Activated CD4-positive, alpha-beta T cell treated with anti-CD3 and anti-CD28 coated beads for 1 hour (primary cell): ENCODE measurements around the gene FGF23.
"Not testable (repeated sequence)": the region's sequence is repeated elsewhere in the genome, so short reads cannot be mapped to it uniquely, and the experiment has no call there.

Experiments
- DNase-seq: peaks from one replicate; pipeline ENCODE4 v3.0.0-alpha.2; 2020

The FGF23 gene

DNA sequence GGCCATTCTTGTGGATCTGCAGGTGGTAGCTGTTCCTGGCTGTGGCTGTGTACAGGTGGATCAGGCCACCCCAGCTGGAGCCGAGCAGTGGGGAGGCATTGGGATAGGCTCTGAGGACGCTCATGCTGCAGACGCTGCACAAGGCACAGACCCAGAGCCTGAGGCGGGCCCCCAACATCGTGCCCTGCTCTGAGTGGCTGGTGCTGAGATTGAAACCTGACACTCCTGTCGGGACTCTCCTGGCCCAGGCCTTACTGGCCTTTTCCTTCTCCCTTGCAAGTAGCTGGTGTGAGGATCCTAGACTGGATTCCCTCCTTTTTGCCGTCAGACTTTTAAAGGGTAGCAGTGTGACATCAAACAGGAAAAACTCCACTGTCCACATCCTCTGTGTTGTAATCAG, at the start of gene FGF23:
TSS of gene FGF23 (minus strand) at position 308 of the 400 bp plus-strand sequence. CDS start at position 178, 130 bp downstream.
- no peak for DNase-seq

DNA sequence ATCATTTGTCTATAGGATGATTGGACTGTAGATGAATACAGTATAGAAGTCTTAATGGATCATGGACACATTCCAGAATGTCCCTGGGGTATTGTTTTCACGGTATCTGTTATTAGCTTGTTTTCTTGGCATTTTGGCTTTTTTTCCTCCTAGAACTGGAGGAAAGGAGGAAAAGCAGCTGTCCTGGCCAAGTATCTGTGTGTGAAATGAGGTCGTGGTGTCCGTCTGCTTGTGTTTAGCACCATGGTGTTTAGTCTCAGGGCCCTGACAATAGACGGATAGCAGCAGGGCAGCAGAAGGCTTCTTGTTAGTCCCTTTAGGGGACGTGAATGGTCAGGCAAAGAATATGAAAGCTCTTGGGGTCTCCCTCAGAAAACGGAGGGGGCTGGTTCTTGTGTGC, 44.9 kb upstream of the FGF23 start:
- DNase-seq = no peak

GRCh38 chr12:4423528-4424195, 44.1 kb upstream of the FGF23 start:
- no peak for DNase-seq

- DNase-seq = no peak
These were observed 43.5 kb upstream of the FGF23 start for GRCh38 chr12:4422985-4423384.

- DNase-seq = no peak
These were observed 42.1 kb upstream of the FGF23 start for GRCh38 chr12:4421590-4422031.

GRCh38 chr12:4420138-4420670, 40.7 kb upstream of the FGF23 start:
- DNase-seq = no peak

DNA sequence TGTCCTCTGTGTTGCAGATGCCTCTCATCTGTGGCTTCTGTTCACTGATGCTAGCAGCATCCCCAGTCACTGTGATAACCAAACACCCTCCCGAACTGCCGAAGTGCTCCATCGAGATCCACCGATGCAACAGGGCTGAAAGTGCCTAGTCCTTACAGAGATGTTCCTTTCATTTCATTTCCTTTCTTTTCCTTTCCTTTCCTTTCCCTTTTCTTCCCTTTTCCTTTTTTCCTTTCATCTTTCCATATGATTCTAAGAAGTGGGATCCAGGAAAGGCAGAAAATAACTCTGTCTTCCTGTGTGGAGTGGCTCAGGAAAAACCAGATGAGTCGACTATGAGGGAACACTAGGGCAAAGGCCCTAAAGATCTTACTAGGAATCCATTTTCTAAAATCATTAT, 39.4 kb upstream of the FGF23 start:
- DNase-seq = no peak

DNA sequence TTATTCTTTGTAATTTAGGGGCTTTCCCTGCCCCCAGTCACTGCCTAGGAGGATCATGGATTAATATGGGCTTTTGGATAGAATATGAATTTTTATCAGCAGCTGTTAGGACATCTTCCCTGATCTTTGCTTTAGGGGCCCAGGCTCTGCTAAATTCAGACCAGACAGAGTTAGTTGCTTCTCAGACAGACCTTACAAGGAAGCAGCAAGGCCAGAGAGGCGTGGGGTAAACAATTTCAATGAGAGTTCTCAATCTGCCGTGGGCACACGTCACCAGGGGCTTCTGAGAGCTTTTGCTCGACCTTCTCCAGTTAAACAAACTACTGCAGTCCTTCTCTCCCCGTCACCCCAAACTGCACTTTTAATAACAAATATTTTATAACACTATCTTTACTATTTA, 38.4 kb upstream of the FGF23 start:
- no peak for DNase-seq

DNA sequence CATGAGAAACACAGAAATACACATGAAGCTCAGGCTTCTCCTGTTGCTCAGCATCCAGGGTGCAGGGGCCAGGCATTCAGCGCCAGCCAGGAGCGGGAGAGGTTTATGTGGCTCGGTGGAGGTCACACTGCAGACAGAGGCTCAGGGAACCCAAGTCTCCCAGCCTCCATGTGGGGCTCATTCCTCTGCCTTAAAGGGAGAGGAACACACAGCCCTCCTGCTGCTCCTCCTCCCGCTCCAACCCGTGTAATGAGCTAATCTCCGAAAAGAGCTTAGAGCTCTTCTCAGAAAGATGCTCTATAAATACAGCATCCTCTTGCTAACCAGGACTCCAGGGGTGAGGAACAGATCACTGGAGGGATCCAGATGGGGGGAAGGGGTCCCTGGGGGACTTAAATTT, 37.9 kb upstream of the FGF23 start:
- no peak for DNase-seq

DNA sequence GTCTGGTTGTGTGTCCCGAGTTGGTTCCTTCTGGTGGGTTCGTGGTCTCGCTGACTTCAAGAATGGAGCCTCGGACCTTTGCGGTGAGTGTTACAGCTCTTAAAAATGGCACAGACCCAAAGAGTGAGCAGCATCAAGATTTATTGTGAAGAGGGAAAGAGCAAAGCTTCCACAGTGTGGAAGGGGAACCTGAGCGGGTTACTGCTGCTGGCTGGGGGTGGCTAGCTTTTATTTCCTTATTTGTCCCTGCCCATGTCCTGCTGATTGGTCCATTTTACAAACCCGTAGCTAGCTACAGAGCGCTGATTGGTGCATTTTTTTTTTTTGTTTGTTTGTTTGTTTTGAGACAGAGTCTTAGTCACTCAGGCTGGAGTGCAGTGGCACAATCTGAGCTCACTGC, 36.8 kb upstream of the FGF23 start:
- DNase-seq = no peak

DNA sequence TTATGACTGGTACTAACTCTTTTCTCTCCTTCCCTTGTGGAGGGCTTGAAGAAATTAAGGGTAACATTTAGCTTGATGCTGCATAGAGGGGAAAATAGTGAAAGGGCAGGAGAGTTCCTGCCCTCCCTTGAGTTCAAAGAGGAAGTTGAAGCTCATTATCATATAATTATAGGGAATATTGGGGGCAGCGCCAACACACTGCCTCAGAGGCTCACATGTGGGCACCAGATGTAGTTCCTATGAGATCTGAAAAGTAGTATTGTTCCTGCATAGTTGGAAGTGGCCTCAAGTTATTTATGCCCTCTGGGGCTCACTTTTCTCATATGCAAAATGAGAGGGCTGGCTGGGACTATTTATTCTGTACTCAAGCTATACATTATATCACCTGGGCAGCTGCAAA, 33.0 kb upstream of the FGF23 start:
- DNase-seq = no peak

DNA sequence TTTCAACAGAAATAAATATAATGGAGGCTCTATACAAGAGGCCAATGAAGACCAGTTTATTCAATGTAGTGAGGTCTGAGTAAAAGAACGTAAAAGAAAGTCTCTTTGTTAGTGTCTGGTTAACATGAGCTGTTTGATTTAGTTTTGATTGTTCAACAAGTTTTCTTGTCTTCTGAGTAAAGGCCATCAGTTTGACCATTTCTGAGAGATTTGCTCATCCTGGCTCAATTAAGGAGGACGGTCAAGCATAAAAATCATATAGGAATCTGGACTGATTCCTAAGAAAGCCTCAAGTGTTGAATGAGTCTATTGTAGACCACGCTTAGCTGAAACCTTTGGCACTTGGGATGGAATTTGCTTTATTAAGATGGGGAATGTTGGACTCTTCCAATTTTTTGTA, 32.5 kb upstream of the FGF23 start:
- DNase-seq = no peak

- no peak for DNase-seq
These were observed 27.6 kb upstream of the FGF23 start for GRCh38 chr12:4407136-4407535.

- not testable (repeated sequence) for DNase-seq
These were observed 25.5 kb upstream of the FGF23 start for GRCh38 chr12:4404877-4405637.

GRCh38 chr12:4402996-4403395, 23.5 kb upstream of the FGF23 start:
- DNase-seq = no peak

DNA sequence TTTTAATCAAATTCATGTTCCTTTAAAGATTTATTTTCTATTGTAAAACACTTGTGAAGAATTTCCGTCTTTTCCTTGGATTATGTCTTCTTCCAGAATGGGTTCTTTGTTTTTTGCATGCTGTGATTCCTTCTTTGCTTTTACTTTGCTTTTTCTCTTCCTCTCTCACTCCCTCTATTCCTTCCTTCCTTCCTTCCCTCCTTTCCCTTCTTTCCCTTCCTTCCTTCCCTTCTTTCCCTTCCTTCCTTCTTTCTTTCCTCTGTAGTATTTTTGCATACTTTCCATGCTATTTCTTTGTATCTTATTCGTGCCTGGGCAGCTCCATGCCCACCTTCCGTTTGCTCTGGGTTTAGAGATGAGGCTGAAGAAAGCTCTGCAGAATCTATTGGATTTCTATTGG, 21.6 kb upstream of the FGF23 start:
- DNase-seq = no peak

DNA sequence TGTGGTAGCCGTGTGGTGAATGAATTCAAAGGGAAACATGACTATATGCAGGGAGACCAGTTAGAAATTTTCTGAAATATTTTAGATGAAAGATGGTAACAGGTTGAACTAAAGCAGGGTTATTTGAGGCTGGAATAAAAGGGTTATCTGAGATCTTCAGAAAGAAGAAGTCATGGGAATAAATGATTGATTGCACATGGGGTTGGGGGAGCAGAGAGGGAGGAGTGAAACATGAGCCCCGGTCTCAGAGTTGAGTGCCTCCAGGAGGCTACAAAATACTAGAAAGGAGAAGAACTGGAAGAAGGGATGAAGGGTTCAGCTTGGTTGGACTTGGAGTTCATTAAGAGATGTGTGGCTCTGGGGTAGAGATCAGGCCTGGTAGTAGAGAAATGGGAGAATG, 16.3 kb upstream of the FGF23 start:
- DNase-seq = no peak

- no peak for DNase-seq
These were observed 13.7 kb upstream of the FGF23 start for GRCh38 chr12:4393211-4393610.

GRCh38 chr12:4392223-4392742, 12.8 kb upstream of the FGF23 start:
- no peak for DNase-seq

- no peak for DNase-seq
These were observed 9.2 kb upstream of the FGF23 start for GRCh38 chr12:4388662-4389061.

DNA sequence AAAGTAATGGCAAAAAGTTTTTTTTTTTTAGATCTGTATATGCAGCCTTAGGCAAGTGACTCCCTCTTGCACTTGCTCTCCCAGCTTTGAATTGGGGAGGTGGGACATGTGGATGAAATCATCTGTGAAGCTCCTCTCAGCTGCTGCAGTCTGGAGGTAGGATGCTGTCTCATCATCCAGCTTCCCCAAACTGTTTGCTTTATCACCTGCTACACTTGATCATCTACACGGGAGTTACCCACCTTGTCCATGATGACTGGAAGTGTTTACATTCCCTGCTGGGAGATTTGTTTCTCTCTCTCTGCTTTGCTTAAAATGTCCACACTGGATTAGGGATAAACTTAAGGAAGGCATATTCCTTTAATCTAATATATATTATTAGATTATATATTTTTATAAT, 8.5 kb upstream of the FGF23 start:
- DNase-seq = no peak

- no peak for DNase-seq
These were observed 8.1 kb upstream of the FGF23 start for GRCh38 chr12:4387607-4388006.

GRCh38 chr12:4386801-4387200, 7.3 kb upstream of the FGF23 start:
- DNase-seq = no peak

DNA sequence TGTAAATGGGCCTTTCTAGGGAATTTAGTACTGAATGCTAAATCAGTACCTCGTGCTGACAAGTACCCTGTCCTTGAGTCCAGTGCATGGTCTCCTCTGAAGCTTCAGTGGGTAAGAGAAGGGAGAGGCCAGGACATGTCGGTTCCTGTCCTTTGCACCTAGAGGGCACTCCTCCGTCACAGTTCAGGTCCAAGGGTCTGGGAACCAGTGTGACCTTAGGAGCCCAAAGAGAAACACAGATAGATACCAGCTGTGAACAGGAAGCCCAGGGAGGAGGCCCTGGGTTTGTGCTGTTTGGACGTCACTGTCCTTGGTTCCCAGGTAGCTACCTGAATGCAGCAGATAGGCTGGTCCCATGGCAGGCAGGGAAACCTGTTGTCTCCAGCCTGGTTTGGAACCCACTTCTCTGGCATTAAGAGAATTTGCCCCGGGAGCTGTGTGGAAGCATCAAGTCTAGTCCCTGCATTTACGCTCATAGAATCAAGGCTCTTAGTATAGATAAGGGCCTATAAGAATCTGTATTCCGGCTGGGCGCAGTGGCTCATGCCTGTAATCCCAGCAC, 3.9 kb upstream of the FGF23 start:
- no peak for DNase-seq
